GM23248 (cell line): Measurements from ENCODE around the gene DNAI2.

Source experiments
- EZH2 ChIP-seq: fragments of 200-600 bp; sonication (generic); IDR thresholded peaks from 2 replicates; pipeline ENCODE4 v1.6.1; 2018; ENCODE audit warnings: antibody characterized with exemption, mild to moderate bottlenecking; ENCODE audit not compliant: insufficient read depth, poor library complexity, severe bottlenecking
- EZH2phosphoT487 ChIP-seq: fragments of 200-600 bp; sonication (generic); IDR thresholded peaks from 2 replicates; pipeline ENCODE4 v1.6.1; 2018; ENCODE audit warnings: antibody characterized with exemption, moderate library complexity, mild to moderate bottlenecking, low read depth; ENCODE audit not compliant: insufficient read depth

- TF ChIP-seq EZH2 = no peak
- no peak for TF ChIP-seq EZH2phosphoT487
Observed at GRCh38 chr17:74344658-74345057, 70.6 kb downstream of the DNAI2 start.
